ENCODE data around the gene NFIL3.

GRCh38 chr9:91398926-91399325, 24.7 kb downstream of the NFIL3 start:
- TF ChIP-seq CTCF (IDR thresholded peaks at IDR 0.05): no peak
- TF ChIP-seq EP300 (IDR thresholded peaks at IDR 0.05): no peak

Measured in esophagus muscularis mucosa (tissue), 3 donors.